C1 segment of cervical spinal cord (tissue), 14 donors: Measurements from ENCODE around the gene ACADVL.

Source experiments
- DNase-seq, 14 donors: peaks; one replicate each; lab custom pipeline; 2025; lab: John Stamatoyannopoulos, UW

Gene ACADVL

DNA sequence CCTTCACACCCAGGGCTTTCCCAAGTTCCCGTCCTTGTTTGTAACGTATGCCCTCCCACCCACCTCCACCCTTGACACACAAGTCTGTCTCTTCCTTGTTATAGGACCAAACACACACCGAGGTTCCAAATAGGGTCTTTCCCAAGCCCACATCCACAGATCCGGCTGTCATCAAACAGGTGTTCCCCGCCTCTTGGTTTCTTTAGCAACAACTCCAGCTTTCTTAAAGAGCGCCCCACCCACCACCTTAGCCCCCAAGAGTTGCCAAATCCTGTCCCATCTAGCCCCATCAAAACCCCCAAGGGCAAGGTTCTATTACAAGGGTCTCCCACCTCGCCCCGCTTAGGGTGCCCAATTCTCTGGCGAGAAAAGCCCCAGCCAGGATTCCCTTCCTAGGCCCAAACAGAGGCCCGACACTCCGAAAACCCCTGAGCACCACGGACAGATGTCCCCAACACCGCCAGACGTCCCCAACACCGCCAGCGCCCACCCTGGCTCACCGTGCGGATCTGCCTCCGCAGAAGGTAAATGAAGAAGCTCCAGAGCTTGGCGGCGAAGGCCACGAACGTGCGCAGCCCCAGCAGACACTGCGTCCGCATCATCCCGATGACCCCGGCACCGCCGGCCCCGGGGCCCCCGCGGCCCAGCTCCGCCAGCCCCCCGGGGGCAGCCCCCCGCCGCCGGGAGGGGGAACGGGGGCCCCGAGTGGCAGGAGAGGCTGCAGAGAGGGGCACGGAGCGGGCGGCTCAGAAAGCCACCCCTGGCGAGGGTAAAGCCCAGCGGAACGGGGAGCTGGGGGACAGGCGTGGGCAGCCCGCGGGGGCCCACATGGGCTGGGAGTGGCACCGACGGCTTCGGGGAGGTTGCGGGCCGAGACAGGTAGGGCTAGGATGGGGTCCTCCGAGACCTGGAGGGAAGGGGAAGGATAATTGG, 31.2 kb downstream of the ACADVL start:
- no peak for DNase-seq

DNA sequence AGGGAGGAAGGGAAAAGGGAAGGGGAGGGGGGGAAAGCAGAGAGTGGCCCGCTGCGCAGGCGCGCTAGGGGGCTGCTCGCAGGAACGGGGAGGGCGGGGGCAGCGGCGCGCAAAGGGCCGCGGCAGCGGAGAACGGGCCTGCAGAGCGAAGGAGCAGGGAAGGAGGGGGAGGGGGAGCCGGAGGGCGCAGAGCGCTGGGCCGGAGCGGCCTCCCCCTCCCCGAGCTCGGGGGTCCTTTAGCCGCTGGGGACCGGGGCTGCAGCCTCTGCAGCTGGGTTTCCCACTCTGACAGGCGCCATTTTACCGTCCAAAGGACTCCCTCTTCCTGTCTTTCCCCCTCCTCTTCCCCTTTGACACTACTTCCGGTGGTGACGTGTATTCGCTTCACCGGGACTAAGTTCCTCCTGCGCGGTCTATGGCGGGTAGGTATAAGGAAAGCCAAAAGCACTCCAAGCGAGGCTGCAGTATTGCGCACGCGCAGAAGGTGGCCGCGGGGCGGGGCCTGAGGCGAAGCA, 32.0 kb downstream of the ACADVL start, which contains the start of gene CTDNEP1:
TSS of gene CTDNEP1 (minus strand) at position 74 of the 515 bp plus-strand sequence. CDS start 438 bp downstream, outside the sequence.
- peak; percentile 76 to 99 (median 97) for DNase-seq

DNA sequence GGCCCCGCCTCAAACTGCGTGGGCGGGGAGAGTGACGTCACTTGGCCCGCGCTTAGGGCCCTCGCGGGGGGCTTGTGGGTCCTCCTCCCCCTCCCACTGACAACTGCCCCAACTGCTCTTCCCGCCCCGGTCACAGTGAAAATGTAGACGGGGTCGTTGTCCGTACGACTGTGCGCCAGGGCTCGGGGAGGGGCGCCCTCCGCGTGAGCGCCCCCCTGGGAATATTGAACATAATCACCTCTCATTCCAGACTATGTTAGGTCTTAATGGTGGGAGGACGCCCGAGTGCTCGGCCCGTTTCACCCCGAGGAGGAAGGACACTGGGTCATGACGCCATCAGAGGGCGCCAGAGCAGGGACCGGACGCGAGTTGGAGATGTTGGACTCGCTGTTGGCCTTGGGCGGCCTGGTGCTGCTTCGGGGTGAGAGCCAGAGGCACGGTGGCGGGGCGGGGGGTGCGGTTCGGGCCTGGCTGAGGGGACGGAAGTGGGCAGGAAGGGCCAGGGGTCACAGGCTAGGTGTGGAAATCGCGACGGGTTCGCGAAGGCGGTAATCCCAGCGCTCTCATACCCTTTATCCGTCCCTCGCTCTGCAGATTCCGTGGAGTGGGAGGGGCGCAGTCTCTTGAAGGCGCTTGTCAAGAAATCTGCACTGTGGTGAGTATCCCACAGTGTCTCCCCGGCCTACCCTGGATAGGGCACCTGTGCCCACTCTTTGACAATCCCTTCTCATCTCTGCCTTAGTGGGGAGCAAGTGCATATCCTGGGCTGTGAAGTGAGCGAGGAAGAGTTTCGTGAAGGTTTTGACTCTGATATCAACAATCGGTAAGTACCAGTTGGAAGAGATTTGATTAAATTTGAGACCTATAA, 32.7 kb downstream of the ACADVL start, which contains the start of gene ELP5:
TSS of gene ELP5 (plus strand) at position 40 of the 868 bp plus-strand sequence. CDS start at position 376, 336 bp downstream.
- DNase-seq: peak; percentile 75 to 97 (median 92)

DNA sequence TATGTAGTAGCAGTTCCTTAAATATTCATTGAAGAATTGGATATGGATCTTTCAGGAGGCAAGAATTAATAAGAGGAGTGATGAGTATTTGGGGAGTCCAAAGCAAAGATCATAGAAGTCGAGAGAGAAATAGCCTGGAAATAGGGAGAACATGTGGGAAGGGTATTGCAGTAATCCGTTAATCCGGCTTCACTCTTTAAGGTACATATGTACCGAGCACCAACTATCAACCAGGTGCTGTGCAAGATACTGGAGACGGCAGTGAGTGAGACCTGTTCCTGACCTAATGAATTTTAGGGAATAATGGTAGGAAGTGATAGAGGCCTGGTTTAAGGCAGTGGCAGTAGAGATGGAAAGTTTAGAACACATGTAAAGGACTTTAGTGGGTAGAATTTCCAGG, 33.3 kb downstream of the ACADVL start:
- no peak for DNase-seq

DNA sequence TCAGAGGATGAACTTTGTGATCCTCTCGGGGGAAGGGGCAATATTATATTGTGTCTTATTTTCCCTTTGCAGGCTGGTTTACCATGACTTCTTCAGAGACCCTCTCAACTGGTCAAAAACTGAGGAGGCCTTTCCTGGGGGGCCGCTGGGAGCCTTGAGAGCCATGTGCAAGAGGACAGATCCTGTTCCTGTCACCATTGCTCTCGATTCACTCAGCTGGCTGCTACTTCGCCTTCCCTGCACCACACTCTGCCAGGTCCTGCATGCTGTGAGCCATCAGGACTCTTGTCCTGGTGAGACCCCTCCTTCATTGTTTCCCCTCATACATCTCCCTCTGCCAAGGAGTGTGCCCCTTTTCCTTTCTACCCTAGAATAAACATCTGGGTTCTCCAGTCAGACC, 34.8 kb downstream of the ACADVL start:
- DNase-seq: no peak

DNA sequence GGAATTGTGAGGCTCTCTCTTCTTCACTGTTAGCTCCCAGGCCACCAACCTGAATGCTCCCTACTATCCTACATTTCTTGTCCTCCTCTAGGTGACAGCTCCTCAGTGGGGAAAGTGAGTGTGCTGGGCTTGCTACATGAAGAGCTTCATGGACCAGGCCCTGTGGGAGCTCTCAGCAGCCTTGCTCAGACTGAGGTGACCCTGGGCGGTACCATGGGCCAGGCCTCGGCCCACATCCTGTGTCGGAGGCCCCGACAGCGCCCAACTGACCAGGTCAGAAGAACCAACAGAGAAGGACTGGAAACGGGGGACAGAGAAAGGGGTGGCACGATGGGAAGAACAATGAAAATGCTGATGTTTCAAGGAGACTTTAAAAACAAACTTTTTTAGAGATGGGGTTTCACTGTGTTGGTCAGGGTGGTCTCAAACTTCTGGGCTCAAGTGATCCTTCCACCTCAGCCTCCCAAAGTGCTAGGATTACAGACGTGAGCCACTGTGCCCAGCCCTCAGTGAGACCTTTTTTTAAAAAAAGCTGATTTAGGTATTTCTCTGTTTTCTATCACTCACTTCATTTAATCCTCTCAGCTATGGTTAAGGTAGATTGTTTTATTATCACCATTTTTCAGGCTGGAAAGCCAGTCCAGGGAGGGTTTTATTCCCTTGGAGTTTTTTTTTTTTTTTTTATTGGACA, 37.2 kb downstream of the ACADVL start:
- DNase-seq: no peak

DNA sequence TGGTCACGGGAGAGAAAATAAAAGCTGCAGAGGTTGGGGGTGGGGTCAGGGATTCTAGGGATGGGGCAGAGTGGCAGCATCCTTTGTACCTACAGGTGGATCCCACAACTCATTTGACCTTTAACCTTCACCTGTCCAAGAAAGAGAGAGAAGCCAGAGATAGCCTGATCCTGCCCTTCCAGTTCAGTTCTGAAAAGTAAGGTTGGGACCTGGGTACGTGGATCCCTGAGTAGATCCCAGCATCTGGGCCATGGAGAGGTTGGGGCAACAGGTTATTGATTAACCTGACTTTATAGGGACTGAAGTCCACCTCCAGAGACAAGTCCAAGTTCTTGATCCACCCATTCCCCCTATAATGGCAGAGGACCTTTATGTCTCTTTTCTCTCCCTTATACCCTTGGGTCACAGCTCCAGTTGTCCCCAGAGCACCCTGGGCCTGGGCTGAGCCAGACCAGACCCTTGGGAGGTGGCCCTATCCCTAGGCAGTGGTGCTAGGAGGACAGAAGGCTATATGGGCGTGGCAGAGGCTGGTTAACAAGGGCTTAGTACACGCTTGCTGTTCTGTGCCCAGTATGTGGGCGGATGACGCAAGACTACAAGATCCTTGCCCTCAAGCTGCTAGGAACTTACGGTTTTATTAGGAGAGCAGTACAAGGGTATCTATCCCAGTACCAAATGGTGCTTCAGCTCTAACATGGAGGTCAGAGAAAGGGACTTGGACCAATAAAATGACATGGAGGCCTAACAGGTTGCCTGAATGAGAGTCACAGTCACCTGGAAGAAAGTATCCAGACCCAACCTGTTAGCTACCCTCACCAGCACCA, 39.2 kb downstream of the ACADVL start:
- DNase-seq: no peak

DNA sequence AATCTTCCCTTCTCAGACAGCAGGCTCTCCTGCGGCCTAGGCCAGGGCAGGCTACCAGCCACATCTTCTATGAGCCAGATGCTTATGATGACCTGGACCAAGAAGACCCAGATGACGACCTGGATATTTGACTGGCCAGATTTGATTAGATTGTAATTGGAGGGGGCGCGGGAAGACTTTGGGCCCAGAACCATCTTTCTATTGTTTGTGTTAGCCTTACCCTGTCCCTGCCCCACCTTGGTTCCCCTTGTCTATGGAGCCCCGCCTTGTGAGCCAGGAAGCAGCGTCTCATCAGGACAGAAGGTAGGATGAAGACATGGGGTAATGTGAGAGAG, 39.8 kb downstream of the ACADVL start:
- no peak for DNase-seq

DNA sequence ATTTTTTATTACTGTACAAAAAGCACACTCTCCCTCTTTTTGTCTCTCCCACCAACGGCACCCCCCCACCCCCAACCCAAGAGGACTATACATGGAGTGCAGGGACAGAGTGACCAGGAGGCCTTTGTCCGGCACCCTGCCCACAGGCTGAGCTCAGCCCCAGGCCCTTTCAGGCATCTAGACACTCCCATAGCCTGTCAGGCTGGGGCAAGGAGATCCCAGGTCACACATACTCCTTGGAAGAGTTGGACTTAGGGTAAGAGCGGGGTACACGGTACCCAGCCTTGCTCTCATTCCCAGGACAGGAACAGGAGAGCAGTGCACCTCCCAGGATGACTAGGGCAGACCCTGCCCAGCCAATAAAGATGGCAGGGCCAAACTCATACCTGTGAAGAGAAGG, 40.4 kb downstream of the ACADVL start:
- no peak for DNase-seq

DNA sequence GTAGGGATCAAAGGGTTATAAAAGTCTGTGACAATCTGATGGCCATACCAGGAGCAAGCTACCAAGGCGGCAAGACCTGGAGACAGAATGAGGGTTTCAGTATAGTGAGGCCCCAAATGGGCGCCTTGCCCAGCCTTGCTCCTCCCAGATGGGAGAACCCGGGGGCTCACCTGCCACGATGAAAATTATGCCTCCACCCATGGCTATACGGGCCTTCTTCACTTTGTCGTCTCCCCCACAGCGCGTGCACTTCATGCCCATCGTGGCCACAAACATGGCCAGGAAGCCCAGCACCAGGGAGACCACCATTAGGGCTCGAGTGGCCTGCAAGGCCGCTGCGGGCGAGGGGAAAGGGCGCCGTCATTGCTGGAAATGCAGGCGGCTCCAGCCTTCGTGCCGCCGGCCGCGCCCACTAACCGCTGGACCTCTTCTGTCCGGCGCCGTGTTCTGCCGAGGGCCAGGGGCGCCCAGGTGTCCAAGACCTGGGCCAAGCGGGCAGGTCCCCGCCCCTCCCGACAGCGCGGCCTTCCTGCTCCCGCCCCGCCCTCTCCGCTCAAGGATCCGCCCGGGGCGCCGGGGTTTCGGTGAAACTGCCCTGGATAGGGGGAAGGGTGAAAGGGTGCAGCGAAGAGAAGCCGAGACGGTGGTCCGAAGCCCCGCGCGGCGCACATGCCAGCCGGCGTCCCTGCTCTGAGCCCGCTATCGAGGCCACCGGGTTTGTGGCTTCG, 41.1 kb downstream of the ACADVL start:
- no peak for DNase-seq

DNA sequence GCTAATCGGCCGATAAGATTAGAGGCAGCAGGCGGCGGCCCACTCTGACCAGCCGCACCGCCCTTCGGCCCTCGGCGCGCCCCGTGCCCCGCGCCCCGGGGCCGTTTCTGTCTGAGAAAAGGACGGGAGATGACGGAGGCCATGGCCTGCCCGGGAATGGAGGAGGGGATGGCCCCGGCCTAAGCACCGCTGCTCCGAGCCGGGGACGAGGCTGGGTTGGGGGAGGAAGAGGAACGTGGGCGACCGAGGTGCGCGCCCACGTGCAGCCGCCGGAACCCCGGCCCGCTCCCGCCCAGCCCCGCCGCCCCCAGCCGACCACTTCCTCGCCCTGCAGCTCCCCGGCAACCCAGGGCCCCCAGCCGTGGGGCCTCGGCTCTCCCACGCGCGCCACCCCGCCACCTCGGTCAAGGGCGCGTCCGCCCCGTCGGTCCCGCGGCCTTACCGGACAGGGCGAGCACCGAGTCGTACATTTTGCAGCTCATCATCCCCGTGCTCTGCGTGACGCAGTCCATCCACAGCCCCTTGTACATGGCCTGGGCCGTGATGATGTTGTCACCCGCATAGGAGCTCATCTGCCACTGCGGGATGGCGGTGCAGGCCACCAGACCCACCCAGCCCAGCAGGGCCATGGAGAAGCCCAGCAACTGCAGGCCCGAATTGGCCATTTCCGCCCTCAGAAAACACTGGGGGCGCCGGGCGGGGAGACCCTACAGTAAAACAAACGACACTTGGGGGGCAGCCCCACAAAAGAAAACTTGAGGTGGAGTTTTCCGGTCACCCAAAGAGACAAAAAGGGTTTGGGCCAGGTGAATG, 41.8 kb downstream of the ACADVL start:
- DNase-seq: no peak

DNA sequence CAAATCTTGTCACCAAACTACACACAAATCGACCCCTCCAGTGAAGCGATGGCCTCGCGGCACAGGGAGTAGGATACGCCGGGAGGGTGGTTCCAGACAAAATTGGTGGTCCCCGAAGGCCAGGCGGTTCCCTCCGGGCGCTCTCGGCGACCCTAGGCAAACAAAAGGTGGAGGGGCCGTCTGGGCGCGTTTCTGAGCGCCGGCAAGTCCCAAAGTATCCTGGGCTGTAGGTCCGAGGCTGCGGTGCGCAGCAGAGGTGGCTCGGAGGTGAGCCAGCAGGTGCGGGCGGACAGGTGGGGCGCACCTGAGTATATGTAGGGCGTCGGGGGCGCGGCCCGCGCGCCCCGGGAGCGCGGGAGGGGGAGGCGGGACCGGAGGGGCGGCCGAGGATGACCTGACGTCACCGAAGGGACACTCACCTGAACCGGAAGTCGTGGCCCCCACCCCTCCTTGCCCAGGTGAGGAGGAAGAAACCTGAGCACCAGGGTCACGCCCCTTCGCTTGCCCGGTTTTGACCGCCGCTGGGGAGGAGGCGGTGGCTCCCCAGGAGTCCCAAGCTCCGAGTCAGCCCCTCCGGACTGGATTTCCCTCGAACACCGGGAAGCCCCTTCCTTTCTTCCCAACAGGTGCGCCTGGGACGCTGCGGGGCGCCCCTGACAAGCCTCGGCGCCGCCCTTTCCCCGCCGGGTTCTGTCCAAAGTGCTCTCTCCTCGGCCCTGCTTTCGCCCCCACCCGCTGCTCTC, 42.6 kb downstream of the ACADVL start, which contains the start of gene CLDN7:
TSS of gene CLDN7 (minus strand) at position 287 of the 743 bp plus-strand sequence. CDS start 435 bp downstream, outside the sequence.
- no peak for DNase-seq

DNA sequence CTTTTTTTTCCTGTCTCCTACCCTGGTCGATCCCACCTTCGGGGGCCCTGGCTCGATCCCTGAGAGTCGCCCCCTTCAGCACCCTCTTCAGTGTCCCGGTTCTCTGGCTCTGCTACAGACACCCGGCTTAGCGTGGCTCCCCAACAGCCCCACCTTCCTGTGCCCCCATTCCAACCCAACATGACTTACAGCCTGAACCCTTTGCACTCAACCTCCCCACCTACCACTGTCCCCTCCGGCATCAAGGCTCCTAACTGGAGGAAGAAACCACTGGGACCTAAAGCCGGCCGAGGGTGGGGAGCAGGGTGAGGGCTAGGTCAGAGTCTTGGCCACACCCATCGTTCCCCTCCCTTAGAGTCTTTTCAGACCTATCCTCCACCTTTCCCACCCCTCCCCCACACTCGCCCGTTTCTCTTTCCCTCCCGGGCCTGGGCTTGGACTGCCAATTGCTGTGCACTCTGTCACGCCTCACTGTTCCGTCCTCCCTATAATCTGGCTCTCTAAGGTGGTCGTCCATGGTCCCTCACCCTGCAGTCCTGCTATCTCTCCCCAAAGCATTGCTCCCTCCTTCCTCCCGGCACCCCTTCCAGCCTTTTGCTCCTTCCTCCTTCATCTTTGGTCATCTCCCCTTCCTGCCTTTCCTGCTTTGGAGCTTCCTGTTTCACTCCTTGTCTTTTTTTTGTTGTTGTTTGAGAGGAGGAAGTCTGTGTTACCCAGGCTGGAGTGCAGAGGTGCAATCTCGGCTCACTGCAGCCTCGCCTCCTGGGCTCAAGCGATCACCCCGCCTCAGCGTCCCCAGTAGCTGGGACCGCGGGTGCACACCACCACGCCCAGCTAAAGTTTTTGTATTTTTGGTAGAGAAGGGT, 43.4 kb downstream of the ACADVL start:
- DNase-seq: no peak

DNA sequence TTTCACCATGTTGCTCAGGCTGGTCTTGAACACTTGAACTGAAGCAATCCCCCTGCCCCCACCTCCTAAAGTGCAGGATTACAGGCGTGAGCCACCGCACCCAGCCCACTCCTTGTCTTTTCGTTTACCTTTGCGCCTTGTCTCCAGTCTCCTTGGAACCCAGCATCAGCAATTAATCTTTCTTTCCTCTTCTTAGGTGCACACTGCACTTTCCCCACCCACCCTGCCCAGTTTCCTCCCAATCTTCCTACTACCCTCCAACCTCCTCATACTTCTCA, 44.0 kb downstream of the ACADVL start:
- DNase-seq: no peak

DNA sequence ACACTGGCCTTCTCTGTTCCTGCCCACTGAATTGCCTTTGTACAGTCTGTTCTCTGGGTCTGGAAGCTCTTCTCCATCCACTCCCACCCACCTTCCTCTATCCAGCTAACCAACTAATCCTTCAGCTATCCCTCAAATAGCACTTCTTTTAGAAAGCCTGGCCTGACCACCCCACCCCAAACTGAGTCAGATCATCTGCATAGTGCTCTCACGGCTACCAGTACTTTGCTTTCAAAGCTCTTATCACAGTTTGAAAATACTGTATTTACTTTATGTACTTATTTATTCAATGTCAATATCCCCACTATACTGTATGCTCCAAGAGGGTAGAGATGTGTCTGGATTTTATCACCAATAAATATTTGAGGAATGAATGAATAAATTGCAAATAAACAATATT, 47.0 kb downstream of the ACADVL start:
- no peak for DNase-seq
